SK-N-SH treated with all-trans-retinoic acid at 6 μM for 48 hours (cell line): ENCODE data around the gene SLC10A6.

Source experiments
- ATAC-seq: fragments of 200-7000 bp; cut with Tn5 transposase; 3 replicates; pipeline ENCODE4 v1.9.1; 2020; ENCODE audit warnings: mild to moderate bottlenecking, moderate library complexity
- BACH2 ChIP-seq: fragments of 250-450 bp; sonication (Bioruptor Pico); IDR thresholded peaks from 2 replicates; pipeline ENCODE4 v1.9.0; 2021; ENCODE audit warnings: mild to moderate bottlenecking, borderline replicate concordance
- CSDC2 ChIP-seq: fragments of 250-450 bp; sonication (Bioruptor Pico); IDR thresholded peaks from 2 replicates; pipeline ENCODE4 v1.5.0; 2020; ENCODE audit warnings: mild to moderate bottlenecking, moderate library complexity
- ESRRG ChIP-seq: fragments of 250-450 bp; sonication (Bioruptor Pico); IDR thresholded peaks from 2 replicates; pipeline ENCODE4 v1.6.1; 2021; ENCODE audit warnings: mild to moderate bottlenecking
- GLIS3 ChIP-seq: fragments of 250-450 bp; sonication (Bioruptor Pico); IDR thresholded peaks from 2 replicates; pipeline ENCODE4 v1.5.0; 2020; ENCODE audit warnings: mild to moderate bottlenecking, moderate library complexity
- ISL1 ChIP-seq: fragments of 250-450 bp; sonication (Bioruptor Pico); IDR thresholded peaks from 2 replicates; pipeline ENCODE4 v2.1.2; 2022; ENCODE audit warnings: mild to moderate bottlenecking, moderate library complexity
- OSR1 ChIP-seq: fragments of 250-450 bp; sonication (Bioruptor Pico); IDR thresholded peaks from 2 replicates; pipeline ENCODE4 v1.8.0; 2022; ENCODE audit warnings: moderate library complexity, mild to moderate bottlenecking, inconsistent platforms
- PATZ1 ChIP-seq: fragments of 250-450 bp; sonication (Bioruptor Pico); IDR thresholded peaks from 2 replicates; pipeline ENCODE4 v1.8.0; 2020; ENCODE audit warnings: mild to moderate bottlenecking, moderate library complexity, borderline replicate concordance
- PPARA ChIP-seq: fragments of 250-450 bp; sonication (Bioruptor Pico); IDR thresholded peaks from 2 replicates; pipeline ENCODE4 v1.5.0; 2020; ENCODE audit warnings: mild to moderate bottlenecking, borderline replicate concordance
- RARB ChIP-seq: fragments of 250-450 bp; sonication (Bioruptor Pico); IDR thresholded peaks from 2 replicates; pipeline ENCODE4 v1.8.0; 2021; ENCODE audit warnings: mild to moderate bottlenecking, moderate library complexity
- SNAI2 ChIP-seq: fragments of 250-450 bp; sonication (Bioruptor Pico); IDR thresholded peaks from 2 replicates; pipeline ENCODE4 v1.5.0; 2020; ENCODE audit warnings: mild to moderate bottlenecking, moderate library complexity
- TCF4 ChIP-seq: fragments of 250-450 bp; sonication (Bioruptor Pico); IDR thresholded peaks from 2 replicates; pipeline ENCODE4 v1.8.0; 2021; ENCODE audit warnings: mild to moderate bottlenecking, moderate library complexity, borderline replicate concordance
- TOX ChIP-seq: fragments of 250-450 bp; sonication (Bioruptor Pico); IDR thresholded peaks from 2 replicates; pipeline ENCODE4 v1.8.0; 2021; ENCODE audit warnings: mild to moderate bottlenecking, moderate library complexity, borderline replicate concordance
- TSHZ2 ChIP-seq: fragments of 250-450 bp; sonication (Bioruptor Pico); IDR thresholded peaks from 2 replicates; pipeline ENCODE4 v1.5.0; 2020; ENCODE audit warnings: mild to moderate bottlenecking, moderate library complexity
- ZC3H10 ChIP-seq: fragments of 250-450 bp; sonication (Bioruptor Pico); IDR thresholded peaks from 2 replicates; pipeline ENCODE4 v1.5.1; 2021; ENCODE audit warnings: mild to moderate bottlenecking, moderate library complexity
- ZFP3 ChIP-seq: fragments of 250-450 bp; sonication (Bioruptor Pico); IDR thresholded peaks from 2 replicates; pipeline ENCODE4 v1.5.0; 2020; ENCODE audit warnings: mild to moderate bottlenecking, moderate library complexity
- ZFP30 ChIP-seq: fragments of 450-650 bp; formaldehyde crosslinking; IDR thresholded peaks from 2 replicates; pipeline ENCODE4 v1.5.0; 2022; ENCODE audit warnings: mild to moderate bottlenecking, moderate library complexity
- ZNF565 ChIP-seq: fragments of 450-650 bp; formaldehyde crosslinking; conservative IDR thresholded peaks from 2 replicates; pipeline ENCODE4 v1.5.0; 2020; ENCODE audit warnings: low read depth, mild to moderate bottlenecking, moderate library complexity
- ZNF70 ChIP-seq: fragments of 450-650 bp; formaldehyde crosslinking; IDR thresholded peaks from 2 replicates; pipeline ENCODE4 v1.5.0; 2020; ENCODE audit warnings: mild to moderate bottlenecking, moderate library complexity
- ZNF8 ChIP-seq: fragments of 450-650 bp; formaldehyde crosslinking; IDR thresholded peaks from 2 replicates; pipeline ENCODE4 v1.5.0; 2020; ENCODE audit warnings: mild to moderate bottlenecking, moderate library complexity
- TF ChIP-seq, protein P1 (sequence below): fragments of 250-450 bp; sonication (Bioruptor Pico); IDR thresholded peaks from 2 replicates; pipeline ENCODE4 v1.8.0; 2021; ENCODE audit warnings: low read depth, mild to moderate bottlenecking, moderate library complexity, borderline replicate concordance
- TF ChIP-seq, protein P2 (sequence below): fragments of 250-450 bp; sonication (Bioruptor Pico); IDR thresholded peaks from 2 replicates; pipeline ENCODE4 v1.5.1; 2020; ENCODE audit warnings: low read depth, mild to moderate bottlenecking, moderate library complexity

SLC10A6 gene

DNA sequence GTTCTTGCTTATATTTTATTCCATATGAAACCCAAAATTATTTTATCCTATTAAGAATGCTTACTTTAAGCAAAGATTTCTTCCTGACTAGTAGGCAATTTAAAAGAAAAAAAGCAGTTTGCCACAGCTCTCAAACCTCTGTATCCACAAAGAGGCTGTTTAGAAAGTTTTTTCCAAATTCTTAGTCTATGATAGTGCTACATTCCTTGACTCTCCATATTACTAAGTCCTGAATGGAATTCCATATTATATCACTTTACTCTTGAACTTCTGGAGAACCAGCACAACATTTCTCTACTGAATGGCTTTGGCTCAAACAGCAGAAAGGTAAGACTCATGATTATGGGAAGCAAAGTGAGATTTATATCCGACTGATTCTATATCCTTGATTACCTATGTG, 8.3 kb downstream of the SLC10A6 start:
- no peak for ATAC-seq
- TF ChIP-seq ZFP30 (CRISPR knock-in tag) (no peak), ZFP3 (no peak), BACH2 (CRISPR knock-in tag) (no peak), ISL1 (no peak), OSR1 (no peak), TOX (no peak), SNAI2 (CRISPR knock-in tag) (no peak), ESRRG (CRISPR knock-in tag) (no peak), TCF4 (CRISPR knock-in tag) (no peak), ZNF565 (CRISPR knock-in tag) (no peak), RARB (CRISPR knock-in tag) (no peak), ZNF8 (CRISPR knock-in tag) (no peak), PPARA (no peak), PATZ1 (no peak)

GRCh38 chr4:86837691-86838503, 11.3 kb downstream of the SLC10A6 start:
- ATAC-seq: no peak

DNA sequence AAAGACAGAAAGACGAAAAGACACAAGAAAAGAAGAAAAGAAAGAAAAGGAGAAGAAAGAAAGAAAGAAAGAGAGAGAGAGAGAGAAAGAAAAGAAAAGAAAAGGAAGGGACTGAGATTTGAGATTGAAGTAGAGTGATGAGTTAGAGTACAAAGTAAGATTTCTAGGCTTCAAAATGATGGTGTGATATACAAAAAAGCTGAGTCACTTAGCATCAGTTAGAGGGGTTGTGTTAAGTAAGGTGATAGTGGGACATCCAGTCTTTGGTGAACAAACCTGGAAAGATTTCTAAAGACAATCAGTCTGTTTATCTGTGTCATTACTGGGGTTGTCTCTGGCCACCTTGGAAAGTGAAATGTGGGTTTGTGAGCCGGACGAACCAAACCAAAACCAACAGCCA, 13.5 kb downstream of the SLC10A6 start:
- TF ChIP-seq ISL1 (no peak), ZC3H10 (CRISPR knock-in tag) (no peak), PATZ1 (no peak), RARB (CRISPR knock-in tag) (no peak), PPARA (no peak), ZNF565 (CRISPR knock-in tag) (no peak), ZFP30 (CRISPR knock-in tag) (no peak), TSHZ2 (CRISPR knock-in tag) (no peak), ZFP3 (no peak), BACH2 (CRISPR knock-in tag) (no peak), SNAI2 (CRISPR knock-in tag) (no peak)
- TF ChIP-seq, protein P1, sequence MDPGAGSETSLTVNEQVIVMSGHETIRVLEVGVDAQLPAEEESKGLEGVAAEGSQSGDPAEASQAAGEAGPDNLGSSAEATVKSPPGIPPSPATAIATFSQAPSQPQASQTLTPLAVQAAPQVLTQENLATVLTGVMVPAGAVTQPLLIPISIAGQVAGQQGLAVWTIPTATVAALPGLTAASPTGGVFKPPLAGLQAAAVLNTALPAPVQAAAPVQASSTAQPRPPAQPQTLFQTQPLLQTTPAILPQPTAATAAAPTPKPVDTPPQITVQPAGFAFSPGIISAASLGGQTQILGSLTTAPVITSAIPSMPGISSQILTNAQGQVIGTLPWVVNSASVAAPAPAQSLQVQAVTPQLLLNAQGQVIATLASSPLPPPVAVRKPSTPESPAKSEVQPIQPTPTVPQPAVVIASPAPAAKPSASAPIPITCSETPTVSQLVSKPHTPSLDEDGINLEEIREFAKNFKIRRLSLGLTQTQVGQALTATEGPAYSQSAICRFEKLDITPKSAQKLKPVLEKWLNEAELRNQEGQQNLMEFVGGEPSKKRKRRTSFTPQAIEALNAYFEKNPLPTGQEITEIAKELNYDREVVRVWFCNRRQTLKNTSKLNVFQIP: no peak
- TF ChIP-seq, protein P2, sequence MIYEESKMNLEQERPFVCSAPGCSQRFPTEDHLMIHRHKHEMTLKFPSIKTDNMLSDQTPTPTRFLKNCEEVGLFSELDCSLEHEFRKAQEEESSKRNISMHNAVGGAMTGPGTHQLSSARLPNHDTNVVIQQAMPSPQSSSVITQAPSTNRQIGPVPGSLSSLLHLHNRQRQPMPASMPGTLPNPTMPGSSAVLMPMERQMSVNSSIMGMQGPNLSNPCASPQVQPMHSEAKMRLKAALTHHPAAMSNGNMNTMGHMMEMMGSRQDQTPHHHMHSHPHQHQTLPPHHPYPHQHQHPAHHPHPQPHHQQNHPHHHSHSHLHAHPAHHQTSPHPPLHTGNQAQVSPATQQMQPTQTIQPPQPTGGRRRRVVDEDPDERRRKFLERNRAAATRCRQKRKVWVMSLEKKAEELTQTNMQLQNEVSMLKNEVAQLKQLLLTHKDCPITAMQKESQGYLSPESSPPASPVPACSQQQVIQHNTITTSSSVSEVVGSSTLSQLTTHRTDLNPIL (CRISPR knock-in tag): no peak
- TF ChIP-seq, all 23 proteins: peak for 0
- no peak for ATAC-seq

More at GRCh38 chr4:86837691-86838503, 11.3 kb downstream of the SLC10A6 start:
- no peak for TF ChIP-seq ZFP30 (CRISPR knock-in tag)
- no peak for TF ChIP-seq ZC3H10 (CRISPR knock-in tag)
- TF ChIP-seq ZFP3: no peak
- no peak for TF ChIP-seq GLIS3 (CRISPR knock-in tag)
- no peak for TF ChIP-seq CSDC2 (CRISPR knock-in tag)
- no peak for TF ChIP-seq ZNF70 (CRISPR knock-in tag)
- no peak for TF ChIP-seq ZNF565 (CRISPR knock-in tag)
- TF ChIP-seq, protein P2 (CRISPR knock-in tag): no peak
- TF ChIP-seq, all 23 proteins: peak for 0
